ENCODE measurements around the gene SGK1. TPM values are rescaled to one million over a fixed set of nuclear protein-coding genes. Genes with fewer than 3 reads are reported as not detected.

SGK1 gene
- total RNA-seq = 74.8 and 153 TPM in 2 replicates

GRCh38 chr6:134317471-134318131 is at the start of gene SGK1:
Gene SGK1, minus strand, starts transcription at chr6:134318112. Its CDS starts 652 bp downstream, at chr6:134317460.

